HG03103 (cell line): Measurements from ENCODE around the gene HSPA12B.
A peak's percentile ranks its signal among the peaks of the same experiment; 100 is the strongest.

Experiments used
- ATAC-seq: cut with Tn5 transposase; IDR thresholded peaks from one replicate; pipeline ENCODE4 v1.9.1; 2021; ENCODE audit warnings: low read depth; ENCODE audit not compliant: unreplicated experiment

HSPA12B gene

GRCh38 chr20:3744806-3745685, 12.6 kb downstream of the HSPA12B start:
- ATAC-seq = no peak

DNA sequence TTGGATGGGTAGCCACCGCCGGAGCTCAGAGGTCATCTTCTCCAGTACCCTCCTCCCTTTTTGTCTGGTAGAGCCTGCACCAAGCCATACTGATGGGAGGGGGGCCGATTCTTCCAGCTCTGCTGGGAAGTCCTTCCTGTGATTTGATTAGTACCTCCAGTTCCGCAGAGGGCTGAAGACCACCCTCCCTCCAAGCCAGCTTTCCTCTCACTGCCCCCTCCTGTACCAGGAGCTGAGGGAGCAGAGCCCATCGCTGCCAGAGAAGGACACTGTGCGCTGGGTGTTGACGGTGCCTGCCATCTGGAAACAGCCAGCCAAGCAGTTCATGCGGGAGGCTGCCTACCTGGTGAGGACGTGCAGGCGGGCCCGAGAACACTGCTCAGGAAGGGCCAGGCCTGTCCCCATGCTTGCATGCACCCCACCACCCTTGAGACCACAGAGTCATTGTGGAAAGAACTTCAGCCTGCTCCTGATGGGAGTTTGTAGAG, 13.2 kb downstream of the HSPA12B start:
- ATAC-seq = no peak

DNA sequence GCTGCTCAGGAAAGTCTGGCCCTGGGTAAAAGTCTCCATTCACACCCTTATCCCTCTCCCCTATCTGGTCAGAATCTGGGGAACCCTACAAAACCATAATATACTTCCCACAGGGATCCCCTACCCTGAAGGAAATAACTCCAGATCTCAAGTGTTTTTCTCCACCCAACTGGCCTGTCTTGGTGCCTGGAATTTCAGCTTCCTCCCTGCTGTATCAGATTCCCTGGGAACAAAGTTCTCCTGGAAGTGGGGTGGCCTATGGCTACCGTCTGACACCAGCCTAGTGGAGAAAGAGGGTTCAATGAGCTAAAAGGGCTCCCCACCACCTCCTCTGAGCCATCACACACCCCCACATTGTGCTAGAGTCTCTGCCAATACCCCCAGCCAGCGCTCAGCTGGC, 15.0 kb downstream of the HSPA12B start:
- no peak for ATAC-seq

DNA sequence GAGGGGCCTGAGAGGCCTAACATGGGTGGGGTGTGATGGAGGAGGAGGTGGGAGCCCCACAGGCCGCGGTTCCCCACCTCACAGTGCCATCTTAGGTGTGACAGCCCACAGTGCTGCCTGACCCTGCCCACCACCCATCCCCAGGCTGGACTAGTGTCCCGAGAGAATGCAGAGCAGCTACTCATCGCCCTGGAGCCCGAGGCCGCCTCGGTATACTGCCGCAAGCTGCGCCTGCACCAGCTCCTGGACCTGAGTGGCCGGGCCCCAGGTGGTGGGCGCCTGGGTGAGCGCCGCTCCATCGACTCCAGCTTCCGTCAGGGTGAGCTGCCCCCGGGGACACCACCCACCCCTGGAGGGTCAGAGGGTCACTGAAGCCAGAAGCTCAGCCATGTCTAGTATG, 15.6 kb downstream of the HSPA12B start:
- no peak for ATAC-seq

DNA sequence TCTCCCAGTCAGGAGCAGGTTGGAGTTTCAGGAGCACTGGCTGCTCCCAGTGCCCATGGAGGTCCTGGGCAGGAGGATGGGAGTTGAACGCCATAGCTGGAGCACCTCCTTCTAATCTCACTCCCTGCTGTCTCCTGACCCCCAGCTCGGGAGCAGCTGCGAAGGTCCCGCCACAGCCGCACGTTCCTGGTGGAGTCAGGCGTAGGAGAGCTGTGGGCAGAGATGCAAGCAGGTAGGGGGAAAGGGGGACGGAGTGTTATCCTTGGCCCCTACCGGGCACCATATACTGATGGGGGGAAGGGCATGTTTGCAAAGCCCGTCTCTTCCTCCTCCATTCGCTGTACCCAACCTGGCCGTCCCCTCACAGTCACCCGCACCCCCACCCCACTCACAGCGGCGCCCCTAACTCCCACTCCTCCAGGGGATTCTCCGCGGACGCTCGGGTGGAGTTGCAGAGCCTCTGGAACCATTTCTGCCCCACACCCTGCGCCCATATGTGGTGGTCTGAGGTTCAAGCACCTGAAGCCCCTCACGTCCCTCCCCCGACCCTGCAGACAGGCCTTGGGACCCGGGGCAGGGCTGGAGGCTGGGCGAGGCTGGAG, 16.7 kb downstream of the HSPA12B start:
- ATAC-seq = no peak

DNA sequence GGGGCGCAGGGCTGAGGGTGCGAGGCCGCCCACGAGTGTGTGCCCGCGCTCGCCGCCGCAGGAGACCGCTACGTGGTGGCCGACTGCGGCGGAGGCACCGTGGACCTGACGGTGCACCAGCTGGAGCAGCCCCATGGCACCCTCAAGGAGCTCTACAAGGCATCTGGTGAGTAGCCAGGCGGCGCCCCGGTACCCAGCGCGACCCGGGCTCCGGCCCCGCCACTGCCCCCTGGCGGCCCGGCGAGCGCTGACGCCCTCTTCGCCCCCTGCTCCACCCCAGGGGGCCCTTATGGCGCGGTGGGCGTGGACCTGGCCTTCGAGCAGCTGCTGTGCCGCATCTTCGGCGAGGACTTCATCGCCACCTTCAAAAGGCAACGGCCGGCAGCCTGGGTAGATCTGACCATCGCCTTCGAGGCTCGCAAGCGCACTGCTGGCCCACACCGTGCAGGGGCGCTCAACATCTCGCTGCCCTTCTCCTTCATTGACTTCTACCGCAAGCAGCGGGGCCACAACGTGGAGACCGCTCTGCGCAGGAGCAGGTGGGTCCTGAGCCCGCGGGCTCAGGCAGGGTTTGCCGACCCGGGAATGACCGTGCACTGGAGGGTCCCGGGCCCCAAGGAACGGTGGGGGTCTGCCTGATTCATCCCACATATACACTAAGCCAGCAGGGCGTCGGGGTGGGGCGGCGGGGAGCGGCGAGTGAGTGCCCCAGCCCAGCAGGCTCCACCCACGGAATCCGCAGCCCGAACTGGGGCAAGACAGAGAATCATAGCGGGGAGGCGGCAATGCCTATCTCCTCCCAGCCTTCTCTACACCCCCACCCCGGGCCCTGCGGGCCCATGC, 17.4 kb downstream of the HSPA12B start:
- ATAC-seq = no peak

DNA sequence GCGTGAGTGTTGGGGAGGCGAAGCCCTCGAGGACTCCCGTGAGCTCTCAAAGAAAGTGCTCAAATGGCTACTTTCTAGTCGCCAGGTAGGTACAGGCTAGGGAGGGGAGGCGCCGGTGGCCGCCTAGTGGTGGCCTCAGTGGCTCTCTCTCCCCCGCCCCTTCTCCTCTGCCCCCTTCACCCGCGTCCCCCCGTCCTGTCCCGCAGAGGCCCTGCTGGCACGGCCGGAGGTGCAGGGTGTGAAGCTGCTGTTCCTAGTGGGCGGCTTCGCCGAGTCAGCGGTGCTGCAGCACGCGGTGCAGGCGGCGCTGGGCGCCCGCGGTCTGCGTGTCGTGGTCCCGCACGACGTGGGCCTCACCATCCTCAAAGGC, 18.8 kb downstream of the HSPA12B start:
- no peak for ATAC-seq

DNA sequence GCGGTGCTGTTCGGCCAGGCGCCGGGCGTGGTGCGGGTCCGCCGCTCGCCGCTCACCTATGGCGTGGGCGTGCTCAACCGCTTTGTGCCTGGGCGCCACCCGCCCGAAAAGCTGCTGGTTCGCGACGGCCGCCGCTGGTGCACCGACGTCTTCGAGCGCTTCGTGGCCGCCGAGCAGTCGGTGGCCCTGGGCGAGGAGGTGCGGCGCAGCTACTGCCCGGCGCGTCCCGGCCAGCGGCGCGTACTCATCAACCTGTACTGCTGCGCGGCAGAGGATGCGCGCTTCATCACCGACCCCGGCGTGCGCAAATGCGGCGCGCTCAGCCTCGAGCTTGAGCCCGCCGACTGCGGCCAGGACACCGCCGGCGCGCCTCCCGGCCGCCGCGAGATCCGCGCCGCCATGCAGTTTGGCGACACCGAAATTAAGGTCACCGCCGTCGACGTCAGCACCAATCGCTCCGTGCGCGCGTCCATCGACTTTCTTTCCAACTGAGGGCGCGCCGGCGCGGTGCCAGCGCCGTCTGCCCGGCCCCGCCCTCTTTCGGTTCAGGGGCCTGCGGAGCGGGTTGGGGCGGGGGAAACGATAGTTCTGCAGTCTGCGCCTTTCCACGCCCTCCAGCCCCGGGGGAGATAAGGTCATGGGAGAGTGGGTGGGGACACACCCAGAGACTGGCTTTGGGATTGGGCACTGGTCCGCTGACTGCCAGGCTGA, 19.3 kb downstream of the HSPA12B start:
- peak; percentile 38 for ATAC-seq

- ATAC-seq = no peak
Observed at GRCh38 chr20:3752386-3752759, 19.9 kb downstream of the HSPA12B start.

DNA sequence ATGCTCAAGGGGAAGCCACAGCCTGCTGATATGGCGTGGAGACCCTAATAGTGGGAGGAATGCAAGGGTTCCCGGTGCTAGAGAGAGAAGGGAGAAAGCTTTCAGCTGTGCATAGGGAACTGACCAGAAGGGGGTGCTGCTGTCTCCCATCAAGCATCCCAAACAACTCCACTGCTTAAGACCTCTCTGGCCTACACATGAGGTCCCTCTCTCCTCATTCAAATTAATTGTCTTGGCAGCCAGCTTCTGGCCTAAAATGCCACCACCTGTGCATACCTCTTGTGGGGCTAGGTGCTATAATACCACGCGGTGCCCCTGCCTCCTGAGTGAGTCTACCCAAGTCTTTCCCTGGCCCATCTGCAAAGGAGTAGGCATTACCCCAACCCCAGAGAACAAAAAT, 20.6 kb downstream of the HSPA12B start:
- no peak for ATAC-seq

DNA sequence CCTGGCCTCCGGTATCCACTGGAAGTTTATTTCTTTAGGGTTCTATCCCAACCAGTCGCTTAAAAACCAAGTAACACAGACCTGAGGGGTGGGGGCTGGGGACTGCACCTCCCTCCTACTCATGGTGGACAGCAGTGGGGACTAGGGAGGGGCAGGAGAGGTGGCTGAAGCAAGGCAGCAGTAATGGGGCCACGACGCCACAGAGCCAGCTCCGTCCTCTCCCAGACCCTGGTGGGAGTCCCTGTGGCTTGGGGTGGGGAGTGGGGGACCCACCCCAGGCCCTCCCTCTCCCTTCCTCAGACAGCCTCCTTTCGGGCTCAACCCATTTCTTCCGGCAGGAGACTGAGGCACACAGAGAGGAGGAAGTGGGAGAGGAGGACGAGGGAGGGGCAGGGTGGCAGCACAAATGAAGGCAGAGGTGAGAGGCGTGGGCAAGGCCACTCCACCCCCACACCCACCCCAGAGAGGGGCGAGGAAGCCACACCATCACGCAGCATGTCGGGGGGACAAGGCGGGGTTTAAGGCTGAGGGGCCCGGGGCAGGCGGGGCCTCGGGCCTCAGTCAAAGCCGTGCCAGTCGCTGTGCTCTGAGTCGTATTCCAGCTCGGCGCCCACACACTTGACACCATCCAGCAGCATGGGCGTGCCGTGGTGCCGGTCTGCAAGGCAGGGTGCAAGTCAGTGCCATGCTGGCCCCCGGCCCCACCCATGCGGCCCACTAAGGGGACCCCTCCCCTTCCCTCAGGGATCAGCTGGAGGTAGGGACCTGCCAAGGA, 21.2 kb downstream of the HSPA12B start:
- no peak for ATAC-seq

DNA sequence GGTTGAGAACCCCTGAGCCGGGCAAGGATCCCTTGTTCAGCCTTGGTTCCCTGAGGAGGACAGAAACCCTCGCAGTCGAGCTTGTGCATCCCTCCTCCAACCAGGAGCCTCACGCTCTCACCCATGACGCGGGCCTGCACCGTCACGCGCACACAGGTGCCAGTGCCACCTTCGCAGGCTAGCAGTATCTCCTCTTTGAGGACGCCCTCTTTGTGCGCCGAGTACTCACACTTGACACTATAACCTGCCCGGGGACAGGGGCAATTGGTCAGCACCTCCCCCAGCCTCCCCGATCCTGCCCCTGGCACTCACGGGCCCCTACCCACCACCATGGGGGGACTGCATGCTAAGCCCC, 21.8 kb downstream of the HSPA12B start:
- ATAC-seq = no peak

GRCh38 chr20:3755269-3755668, 22.8 kb downstream of the HSPA12B start:
- ATAC-seq = no peak

- no peak for ATAC-seq
Observed at GRCh38 chr20:3755814-3756480, 23.5 kb downstream of the HSPA12B start.

DNA sequence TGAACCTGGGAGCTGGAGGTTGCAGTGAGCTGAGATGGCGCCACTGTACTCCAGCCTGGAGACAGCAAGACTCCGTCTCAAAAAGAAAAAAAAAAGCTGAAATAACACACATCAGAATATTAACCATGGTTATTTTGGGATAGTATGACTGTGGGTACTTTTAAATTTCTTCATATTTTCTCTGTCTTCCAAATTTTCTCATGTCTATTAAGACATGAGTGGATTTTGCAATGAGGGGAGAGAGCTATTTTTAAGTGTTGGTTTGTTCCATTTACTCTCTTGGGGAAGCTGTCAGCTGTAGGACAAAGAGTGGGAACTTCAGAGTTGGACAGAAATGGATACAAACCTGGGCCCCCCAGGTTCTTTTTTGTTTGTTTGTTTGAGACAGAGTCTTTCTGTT, 24.8 kb downstream of the HSPA12B start:
- no peak for ATAC-seq

DNA sequence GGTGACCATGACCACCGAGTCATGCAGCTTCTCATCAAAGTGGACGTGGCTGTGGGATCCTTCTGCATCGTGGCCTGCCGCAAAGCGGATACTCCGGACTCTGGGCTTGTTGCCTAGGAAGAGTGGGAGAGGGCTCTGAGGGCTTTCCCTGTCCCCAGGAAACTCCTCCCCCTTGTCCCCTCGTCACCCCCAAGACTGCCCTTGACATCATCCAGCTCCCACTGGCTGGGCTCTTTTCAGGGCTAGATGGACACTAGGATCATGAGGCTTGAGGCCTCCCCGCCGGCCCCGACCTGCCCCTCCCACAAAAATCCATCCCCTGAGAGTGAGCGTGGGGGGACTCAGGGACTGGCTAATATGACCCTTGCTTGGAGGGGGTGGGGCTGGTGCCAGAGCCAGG, 26.1 kb downstream of the HSPA12B start:
- ATAC-seq = no peak

- ATAC-seq = no peak
Observed at GRCh38 chr20:3759316-3759823, 26.9 kb downstream of the HSPA12B start.

- no peak for ATAC-seq
Observed at GRCh38 chr20:3759884-3760283, 27.4 kb downstream of the HSPA12B start.

DNA sequence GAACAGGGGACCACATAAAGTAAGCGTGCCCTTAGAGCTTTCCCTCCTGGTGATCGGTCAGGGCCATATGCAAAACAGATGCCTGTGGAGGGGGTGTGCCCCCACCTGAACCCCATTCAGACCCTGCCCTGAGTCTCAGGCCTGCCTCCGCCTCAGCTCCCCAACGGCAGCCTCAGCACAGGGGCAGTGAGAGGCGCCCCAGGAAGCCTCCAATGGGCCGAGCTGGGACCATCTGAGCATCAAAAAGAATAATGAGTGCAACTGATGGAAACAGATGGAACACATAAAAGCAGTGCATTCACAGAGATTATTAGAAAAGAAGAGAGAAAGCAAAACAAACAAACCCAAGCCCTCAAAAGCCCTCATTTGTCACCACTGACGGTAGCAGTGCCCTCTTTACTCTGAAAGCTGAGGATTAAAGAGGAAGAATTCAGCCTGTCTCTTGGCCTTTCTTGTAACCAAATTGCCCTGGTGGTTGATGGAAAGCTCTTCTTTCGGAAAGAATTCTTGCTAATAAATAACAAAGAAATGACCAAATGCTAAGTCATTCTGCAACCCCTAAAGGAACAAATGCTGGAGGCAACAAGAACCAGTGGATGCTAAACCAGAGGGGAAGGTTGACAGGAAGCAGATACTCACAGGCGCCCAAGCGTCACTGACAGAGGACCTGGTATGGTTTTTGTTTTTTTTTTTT, 28.3 kb downstream of the HSPA12B start:
- no peak for ATAC-seq
